HepG2 (cell line): ENCODE results near the gene NOS1AP. TPM values are rescaled to one million over a fixed set of nuclear protein-coding genes. Genes with fewer than 3 reads are reported as not detected.

Experiments
- ATAC-seq: fragments of 200-7000 bp; cut with Tn5 transposase; 3 replicates; pipeline ENCODE4 v1.9.1; 2020; ENCODE audit warnings: mild to moderate bottlenecking, moderate library complexity
- BruUV-seq: library from RNA; stranded (reverse); fragments of 400-500 nt; replicated peaks from 2 replicates; lab custom pipeline; 2021; lab: Mats Ljungman, UMichigan
- CTCF ChIA-PET: fragments of 300-600 bp; formaldehyde crosslinking; extraction: SDS; loops from one replicate; lab custom pipeline; 2021; ENCODE audit warnings: low total read pairs, inconsistent platforms, low intra/inter-chr PET ratio; lab: Yijun Ruan, JAX
- POLR2A ChIA-PET: fragments of 350-600 bp; sonication (Branson Sonifier 250); formaldehyde crosslinking; loops from one replicate; lab custom pipeline; 2020; ENCODE audit warnings: antibody characterized with exemption, inconsistent platforms; lab: Yijun Ruan, JAX
- DNase-seq: peaks from one replicate; pipeline ENCODE4 v3.0.0-alpha.2; 2015; ENCODE audit warnings: low spot score
- FAIRE-seq: peaks from 3 replicates; lab custom pipeline; 2011; peaks lifted over from hg19 to GRCh38; lab: Jason Lieb, UNC
- H2AFZ ChIP-seq: one replicate; pipeline ENCODE4 v1.6.1; 2011; ENCODE audit warnings: low read length, inconsistent platforms
- H3K27ac ChIP-seq: fragments of 300-600 bp; 3 replicates; pipeline ENCODE4 v1.8.0; 2011; ENCODE audit warnings: mixed run types, mild to moderate bottlenecking, mixed read lengths, low read length, inconsistent platforms; ENCODE audit not compliant: insufficient read depth; ENCODE audit errors: extremely low read length
- H3K27me3 ChIP-seq, 2 experiments: fragments of 200-600 bp in 1 of 2; 2 replicates in 1 of 2; 3 replicates in 1 of 2; pipeline versions ENCODE4 v1.6.0 to v1.8.0; 2011; ENCODE audit warnings: low read length in 2 of 2, mild to moderate bottlenecking in 2 of 2, moderate library complexity in 2 of 2, inconsistent platforms in 1 of 2; ENCODE audit not compliant: insufficient read depth in 2 of 2, control insufficient read depth in 1 of 2
- H3K36me3 ChIP-seq, 2 experiments: fragments of 200-600 bp in 1 of 2; replicated peaks in 1 of 2; 2 replicates in 1 of 2; 3 replicates in 1 of 2; pipeline versions ENCODE4 v1.5.1 to v1.8.0; 2011; ENCODE audit warnings: low read length in 2 of 2, inconsistent platforms in 1 of 2; ENCODE audit not compliant: insufficient read depth in 2 of 2, control insufficient read depth in 1 of 2
- H3K4me1 ChIP-seq: 2 replicates; pipeline ENCODE4 v1.5.1; 2012; ENCODE audit warnings: low read length, inconsistent platforms; ENCODE audit not compliant: insufficient read depth
- H3K4me2 ChIP-seq: 2 replicates; pipeline ENCODE4 v1.6.0; 2011; ENCODE audit warnings: low read depth, low read length, inconsistent platforms
- H3K4me3 ChIP-seq, 3 experiments: fragments of 200-600 bp in 1 of 3; sonication (generic), shearing (Covaris generic) in 1 of 3; replicated peaks in 1 of 3; 2 replicates each; pipeline ENCODE4 v1.5.1; 2011 to 2016; ENCODE audit warnings: low read length in 3 of 3, inconsistent platforms in 2 of 3, low read depth in 2 of 3, mild to moderate bottlenecking in 2 of 3, control low read depth in 1 of 3, mixed read lengths in 1 of 3; ENCODE audit not compliant: insufficient read depth in 1 of 3
- H3K79me2 ChIP-seq: one replicate; pipeline ENCODE4 v1.6.1; 2011; ENCODE audit warnings: low read length, inconsistent platforms; ENCODE audit not compliant: insufficient read depth
- H3K9ac ChIP-seq: 2 replicates; pipeline ENCODE4 v1.6.0; 2011; ENCODE audit warnings: mild to moderate bottlenecking, low read depth, low read length, inconsistent platforms; ENCODE audit not compliant: insufficient read depth
- H3K9me3 ChIP-seq: 2 replicates; pipeline ENCODE4 v1.5.1; 2012; ENCODE audit warnings: mild to moderate bottlenecking, low read length
- H4K20me1 ChIP-seq: 2 replicates; pipeline ENCODE4 v1.6.0; 2011; ENCODE audit warnings: inconsistent platforms, mild to moderate bottlenecking, low read length, moderate library complexity; ENCODE audit not compliant: insufficient read depth
- GABPB1 ChIP-seq: IDR thresholded peaks from 2 replicates; pipeline ENCODE4 v1.6.1; 2016; ENCODE audit warnings: mild to moderate bottlenecking, missing genetic modification reagents, moderate library complexity, missing compliant biosample characterization
- MAFG ChIP-seq: sonication (generic); formaldehyde crosslinking; IDR thresholded peaks from 2 replicates; pipeline ENCODE4 v1.5.1; 2020; ENCODE audit warnings: mild to moderate bottlenecking, missing genetic modification reagents
- SOX13 ChIP-seq, 3 experiments: fragments of 450-650 bp in 1 of 3; sonication (generic) in 1 of 3; formaldehyde crosslinking in 1 of 3; IDR thresholded peaks in 2 of 3; conservative IDR thresholded peaks in 1 of 3; 2 replicates each; pipeline versions ENCODE4 v1.5.0 to v1.6.1; 2016 to 2020; ENCODE audit warnings: antibody characterized with exemption in 1 of 3, mild to moderate bottlenecking in 1 of 3, missing compliant biosample characterization in 1 of 3, missing genetic modification reagents in 1 of 3, moderate library complexity in 1 of 3
- THAP11 ChIP-seq: IDR thresholded peaks from 2 replicates; pipeline ENCODE4 v1.6.1; 2016; ENCODE audit warnings: missing biosample characterization, missing genetic modification reagents
- ZBTB2 ChIP-seq: sonication (generic); formaldehyde crosslinking; IDR thresholded peaks from 2 replicates; pipeline ENCODE4 v1.8.0; 2022; ENCODE audit warnings: low read depth, missing genetic modification reagents
- ZBTB3 ChIP-seq: sonication (generic); formaldehyde crosslinking; IDR thresholded peaks from 2 replicates; pipeline ENCODE4 v1.4.0; 2020; ENCODE audit warnings: low read depth, mild to moderate bottlenecking, moderate library complexity, missing genetic modification reagents, borderline replicate concordance
- ZNF251 ChIP-seq: sonication (generic); formaldehyde crosslinking; IDR thresholded peaks from 2 replicates; pipeline ENCODE4 v1.9.0; 2021; ENCODE audit warnings: mild to moderate bottlenecking, missing genetic modification reagents
- ZNF326 ChIP-seq: sonication (generic); formaldehyde crosslinking; IDR thresholded peaks from 2 replicates; pipeline ENCODE4 v1.4.0; 2020; ENCODE audit warnings: missing genetic modification reagents, borderline replicate concordance
- ZNF570 ChIP-seq: sonication (generic); formaldehyde crosslinking; IDR thresholded peaks from 2 replicates; pipeline ENCODE4 v1.4.0; 2020; ENCODE audit warnings: mild to moderate bottlenecking, missing genetic modification reagents, borderline replicate concordance
- WGBS: methylation state at CpG from one replicate; pipeline ENCODE4 v1.1.6; 2017; ENCODE audit warnings: low lambda C conversion rate; 5-methylcytosine and 5-hydroxymethylcytosine counted together
- in situ Hi-C: cut with HindIII; loops from 2 replicates; pipeline ENCODE4 v1.10.0; 2017; ENCODE audit warnings: low pct_unique_long_range_greater_than_20kb; ENCODE audit not compliant: extremely low pct_ligation_motif_present
- intact Hi-C: fragments of 100-400 bp; cut with micrococcal nuclease; formaldehyde crosslinking; loops from one replicate; pipeline ENCODE4 v1.10.0; 2022; ENCODE audit not compliant: unreplicated experiment
- polyA plus RNA-seq, 8 experiments: library from polyadenylated mRNA; depleted of rRNA in 3 of 8; stranded (reverse) in 7 of 8; unstranded in 1 of 8; fragments of >200 nt; fragmentation: Illumina TruSeq in 4 of 8; extraction: Trizol in 4 of 8; gene quantifications; 2 replicates each; pipeline versions ENCODE4 v1.2.1 to v1.2.3, GENCODE V29; 2011 to 2016; ENCODE audit warnings: low read depth in 4 of 8, missing spikeins in 1 of 8, mixed read lengths in 1 of 8; ENCODE audit not compliant: insufficient read depth in 1 of 8
- total RNA-seq, 5 experiments: library from RNA; depleted of rRNA; stranded (reverse); fragments of >200 nt; fragmentation: Illumina TruSeq; extraction: Trizol; gene quantifications; 2 replicates each; pipeline ENCODE4 v1.2.3, GENCODE V29; 2016; ENCODE audit warnings: low read depth in 1 of 5
- TF ChIP-seq, protein P1 (sequence below): sonication (generic); formaldehyde crosslinking; IDR thresholded peaks from 2 replicates; pipeline ENCODE4 v1.4.0; 2020; ENCODE audit warnings: missing genetic modification reagents, borderline replicate concordance
- TF ChIP-seq, protein P2 (sequence below): sonication (generic); formaldehyde crosslinking; IDR thresholded peaks from 2 replicates; pipeline ENCODE4 v1.8.0; 2022; ENCODE audit warnings: mild to moderate bottlenecking, missing genetic modification reagents; ENCODE audit not compliant: insufficient replicate concordance

NOS1AP gene
- total and polyA plus RNA-seq, 2 of the 13 experiments (the other 11 are each of a cell fraction or from before 2014, with no cell fraction given): 2.0 to 3.3 TPM

DNA sequence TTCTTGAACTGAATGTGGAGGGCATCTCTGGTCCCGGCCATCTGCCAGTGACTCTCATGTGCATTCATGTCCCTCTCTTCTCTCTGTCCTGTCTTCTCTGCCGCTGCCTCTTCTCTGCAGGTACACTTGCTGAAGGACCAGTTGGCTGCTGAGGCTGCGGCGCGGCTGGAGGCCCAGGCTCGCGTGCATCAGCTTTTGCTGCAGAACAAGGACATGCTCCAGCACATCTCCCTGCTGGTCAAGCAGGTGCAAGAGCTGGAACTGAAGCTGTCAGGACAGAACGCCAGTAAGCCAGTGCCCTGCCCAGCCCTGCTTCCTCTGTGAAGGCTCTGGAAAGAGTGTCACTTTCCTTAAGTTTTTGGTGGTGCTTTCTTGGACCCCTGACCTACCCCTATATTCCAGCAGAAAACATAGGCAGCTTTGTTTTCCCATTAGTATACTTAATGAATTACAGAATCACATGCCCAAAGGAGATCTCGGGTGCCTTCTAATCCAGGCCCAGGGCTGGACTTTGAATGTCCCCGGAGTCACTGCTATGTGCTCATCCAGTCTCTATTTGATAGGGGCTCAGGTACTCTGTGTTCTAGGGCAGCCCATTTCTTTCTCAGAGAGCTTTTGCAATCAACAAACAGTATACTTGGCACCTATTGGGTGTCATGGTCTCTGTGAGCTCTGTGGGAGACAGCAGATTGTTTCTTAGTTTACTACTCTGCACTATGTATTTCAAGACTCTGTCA, 296.0 kb downstream of the NOS1AP start:
- 99% methylated on average over 10 of the region's 10 CpGs for WGBS
- no peaks in the 10 kb centered on the region for H3K4me1 ChIP-seq
- ATAC-seq: no peak

DNA sequence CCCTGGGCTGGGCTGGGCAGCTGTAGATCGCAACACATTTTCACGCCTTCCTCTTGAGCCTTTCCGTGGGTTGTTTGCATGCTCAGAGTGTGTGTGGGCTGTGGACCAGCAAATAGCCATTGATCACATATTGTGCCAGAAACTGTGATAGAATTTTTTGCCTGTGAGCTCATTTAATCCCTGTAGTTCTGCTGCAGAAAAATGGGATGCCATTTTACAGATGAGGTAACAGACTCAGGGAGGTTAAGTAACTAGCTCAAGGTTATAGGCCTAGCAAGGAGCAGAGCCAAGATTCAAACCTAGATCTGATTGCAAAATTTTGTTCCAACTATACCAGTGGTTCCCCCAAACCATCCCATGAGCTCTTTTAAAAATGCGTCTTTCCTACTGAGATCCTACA, 296.7 kb downstream of the NOS1AP start:
- in situ Hi-C loops: no loop called here
- ChIA-PET POLR2A (no interaction called here), CTCF (no interaction called here)
- no peak for FAIRE-seq
- no peaks in the 10 kb centered on the region for H3K27me3 ChIP-seq
- intact Hi-C loops: no loop called here
- no peak for DNase-seq
- no peak overlapping the region for H3K4me3 ChIP-seq
- H3K27ac ChIP-seq: no peak overlapping the region
- H3K4me1 ChIP-seq: no peaks in the 10 kb centered on the region
- no peak for ATAC-seq
- H2AFZ ChIP-seq: no peak overlapping the region
- H3K36me3 ChIP-seq: peaks cover 12 to 45% of the 10 kb centered on the region in 2 experiments; a peak in 4 of 5 replicates
- no peaks in the 10 kb centered on the region for H4K20me1 ChIP-seq
- H3K79me2 ChIP-seq: no peaks in the 10 kb centered on the region
- no peak overlapping the region for H3K9ac ChIP-seq
- 75% methylated on average over 4 of the region's 4 CpGs for WGBS
- H3K9me3 ChIP-seq: no peaks in the 10 kb centered on the region
- BruUV-seq: no TSS peak
- H3K4me2 ChIP-seq: no peak overlapping the region
- no peak for TF ChIP-seq ZNF251 (CRISPR knock-in tag)
- TF ChIP-seq, protein P1, sequence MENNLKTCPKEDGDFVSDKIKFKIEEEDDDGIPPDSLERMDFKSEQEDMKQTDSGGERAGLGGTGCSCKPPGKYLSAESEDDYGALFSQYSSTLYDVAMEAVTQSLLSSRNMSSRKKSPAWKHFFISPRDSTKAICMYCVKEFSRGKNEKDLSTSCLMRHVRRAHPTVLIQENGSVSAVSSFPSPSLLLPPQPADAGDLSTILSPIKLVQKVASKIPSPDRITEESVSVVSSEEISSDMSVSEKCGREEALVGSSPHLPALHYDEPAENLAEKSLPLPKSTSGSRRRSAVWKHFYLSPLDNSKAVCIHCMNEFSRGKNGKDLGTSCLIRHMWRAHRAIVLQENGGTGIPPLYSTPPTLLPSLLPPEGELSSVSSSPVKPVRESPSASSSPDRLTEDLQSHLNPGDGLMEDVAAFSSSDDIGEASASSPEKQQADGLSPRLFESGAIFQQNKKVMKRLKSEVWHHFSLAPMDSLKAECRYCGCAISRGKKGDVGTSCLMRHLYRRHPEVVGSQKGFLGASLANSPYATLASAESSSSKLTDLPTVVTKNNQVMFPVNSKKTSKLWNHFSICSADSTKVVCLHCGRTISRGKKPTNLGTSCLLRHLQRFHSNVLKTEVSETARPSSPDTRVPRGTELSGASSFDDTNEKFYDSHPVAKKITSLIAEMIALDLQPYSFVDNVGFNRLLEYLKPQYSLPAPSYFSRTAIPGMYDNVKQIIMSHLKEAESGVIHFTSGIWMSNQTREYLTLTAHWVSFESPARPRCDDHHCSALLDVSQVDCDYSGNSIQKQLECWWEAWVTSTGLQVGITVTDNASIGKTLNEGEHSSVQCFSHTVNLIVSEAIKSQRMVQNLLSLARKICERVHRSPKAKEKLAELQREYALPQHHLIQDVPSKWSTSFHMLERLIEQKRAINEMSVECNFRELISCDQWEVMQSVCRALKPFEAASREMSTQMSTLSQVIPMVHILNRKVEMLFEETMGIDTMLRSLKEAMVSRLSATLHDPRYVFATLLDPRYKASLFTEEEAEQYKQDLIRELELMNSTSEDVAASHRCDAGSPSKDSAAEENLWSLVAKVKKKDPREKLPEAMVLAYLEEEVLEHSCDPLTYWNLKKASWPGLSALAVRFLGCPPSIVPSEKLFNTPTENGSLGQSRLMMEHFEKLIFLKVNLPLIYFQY (CRISPR knock-in tag): no peak
- TF ChIP-seq SOX13 (IDR thresholded peaks at IDR 0.05): no peak
- TF ChIP-seq SOX13 (CRISPR knock-in tag; conservative IDR thresholded peaks at IDR 0.05 in 1 of 2, IDR thresholded peaks at IDR 0.05 in 1 of 2): no peak
- TF ChIP-seq, protein P2, sequence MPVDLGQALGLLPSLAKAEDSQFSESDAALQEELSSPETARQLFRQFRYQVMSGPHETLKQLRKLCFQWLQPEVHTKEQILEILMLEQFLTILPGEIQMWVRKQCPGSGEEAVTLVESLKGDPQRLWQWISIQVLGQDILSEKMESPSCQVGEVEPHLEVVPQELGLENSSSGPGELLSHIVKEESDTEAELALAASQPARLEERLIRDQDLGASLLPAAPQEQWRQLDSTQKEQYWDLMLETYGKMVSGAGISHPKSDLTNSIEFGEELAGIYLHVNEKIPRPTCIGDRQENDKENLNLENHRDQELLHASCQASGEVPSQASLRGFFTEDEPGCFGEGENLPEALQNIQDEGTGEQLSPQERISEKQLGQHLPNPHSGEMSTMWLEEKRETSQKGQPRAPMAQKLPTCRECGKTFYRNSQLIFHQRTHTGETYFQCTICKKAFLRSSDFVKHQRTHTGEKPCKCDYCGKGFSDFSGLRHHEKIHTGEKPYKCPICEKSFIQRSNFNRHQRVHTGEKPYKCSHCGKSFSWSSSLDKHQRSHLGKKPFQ (CRISPR knock-in tag): no peak
- TF ChIP-seq ZBTB2 (CRISPR knock-in tag): no peak
- TF ChIP-seq MAFG: no peak
- no peak for TF ChIP-seq THAP11

More for the DNA sequence above, 296.0 kb downstream of the NOS1AP start:
- Histone ChIP-seq H3K9ac (no peak overlapping the region), H3K27me3 (no peaks in the 10 kb centered on the region), H3K36me3 (peaks cover 15 to 49% of the 10 kb centered on the region in 2 experiments; a peak in 4 of 5 replicates), H3K4me2 (no peak overlapping the region), H2AFZ (no peak overlapping the region), H4K20me1 (no peaks in the 10 kb centered on the region), H3K27ac (no peak overlapping the region), H3K79me2 (no peaks in the 10 kb centered on the region), H3K9me3 (no peaks in the 10 kb centered on the region)
- FAIRE-seq (no peak), DNase-seq (no peak)
- ChIA-PET CTCF (no interaction called here), POLR2A (no interaction called here)
- TF ChIP-seq ZNF326 (CRISPR knock-in tag) (no peak), ZNF570 (no peak), GABPB1 (CRISPR knock-in tag) (no peak), ZBTB3 (CRISPR knock-in tag) (no peak)
- TF ChIP-seq, all 625 proteins: peak for 0
- H3K4me3 ChIP-seq: no peak overlapping the region
- in situ Hi-C loops (no loop called here), intact Hi-C loops (no loop called here)
- BruUV-seq: no TSS peak
